GM12874 (cell line): ENCODE results near the gene EXOC3L1.

Source experiments
- TF ChIP-seq, protein P1 (sequence below): IDR thresholded peaks from 2 replicates; pipeline ENCODE4 v1.5.1; 2011; ENCODE audit warnings: low read depth, mild to moderate bottlenecking, control low read depth, low read length, moderate library complexity; ENCODE audit not compliant: insufficient read depth

Gene EXOC3L1

DNA sequence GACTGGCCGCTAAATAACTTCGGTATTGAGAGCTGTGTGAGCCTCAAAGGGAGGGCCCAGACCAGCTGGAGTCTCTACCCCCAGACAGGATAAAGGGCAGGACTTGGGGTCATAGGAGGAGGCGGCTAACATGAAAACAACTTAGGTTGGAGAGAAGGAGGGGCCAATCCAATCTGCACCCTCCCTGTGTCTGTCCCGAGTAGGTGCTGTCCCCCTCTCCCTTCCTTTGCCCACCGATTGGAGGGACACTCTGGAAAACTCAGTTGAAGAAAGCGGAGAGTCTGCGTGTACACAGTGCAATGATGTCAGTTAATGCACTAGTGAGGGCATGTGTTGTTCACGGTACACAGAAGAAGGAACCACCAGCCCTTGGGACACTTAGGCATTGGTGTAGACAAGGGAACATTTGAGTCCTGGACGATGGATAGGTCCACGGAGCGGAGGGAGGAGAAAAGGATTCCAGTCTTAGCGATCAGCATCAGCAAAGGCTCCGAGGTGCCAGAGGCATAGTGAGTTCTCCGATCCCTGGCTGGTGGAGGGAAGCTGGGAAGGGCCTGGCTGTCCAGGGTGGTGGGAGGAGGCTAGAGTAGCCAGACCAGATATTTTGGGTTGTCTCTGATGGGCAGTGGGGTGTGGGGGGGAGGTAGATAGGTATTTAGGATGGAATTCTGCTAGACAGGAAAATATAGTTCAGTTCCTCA, 18.8 kb downstream of the EXOC3L1 start:
- TF ChIP-seq, protein P1, sequence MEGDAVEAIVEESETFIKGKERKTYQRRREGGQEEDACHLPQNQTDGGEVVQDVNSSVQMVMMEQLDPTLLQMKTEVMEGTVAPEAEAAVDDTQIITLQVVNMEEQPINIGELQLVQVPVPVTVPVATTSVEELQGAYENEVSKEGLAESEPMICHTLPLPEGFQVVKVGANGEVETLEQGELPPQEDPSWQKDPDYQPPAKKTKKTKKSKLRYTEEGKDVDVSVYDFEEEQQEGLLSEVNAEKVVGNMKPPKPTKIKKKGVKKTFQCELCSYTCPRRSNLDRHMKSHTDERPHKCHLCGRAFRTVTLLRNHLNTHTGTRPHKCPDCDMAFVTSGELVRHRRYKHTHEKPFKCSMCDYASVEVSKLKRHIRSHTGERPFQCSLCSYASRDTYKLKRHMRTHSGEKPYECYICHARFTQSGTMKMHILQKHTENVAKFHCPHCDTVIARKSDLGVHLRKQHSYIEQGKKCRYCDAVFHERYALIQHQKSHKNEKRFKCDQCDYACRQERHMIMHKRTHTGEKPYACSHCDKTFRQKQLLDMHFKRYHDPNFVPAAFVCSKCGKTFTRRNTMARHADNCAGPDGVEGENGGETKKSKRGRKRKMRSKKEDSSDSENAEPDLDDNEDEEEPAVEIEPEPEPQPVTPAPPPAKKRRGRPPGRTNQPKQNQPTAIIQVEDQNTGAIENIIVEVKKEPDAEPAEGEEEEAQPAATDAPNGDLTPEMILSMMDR = no peak

DNA sequence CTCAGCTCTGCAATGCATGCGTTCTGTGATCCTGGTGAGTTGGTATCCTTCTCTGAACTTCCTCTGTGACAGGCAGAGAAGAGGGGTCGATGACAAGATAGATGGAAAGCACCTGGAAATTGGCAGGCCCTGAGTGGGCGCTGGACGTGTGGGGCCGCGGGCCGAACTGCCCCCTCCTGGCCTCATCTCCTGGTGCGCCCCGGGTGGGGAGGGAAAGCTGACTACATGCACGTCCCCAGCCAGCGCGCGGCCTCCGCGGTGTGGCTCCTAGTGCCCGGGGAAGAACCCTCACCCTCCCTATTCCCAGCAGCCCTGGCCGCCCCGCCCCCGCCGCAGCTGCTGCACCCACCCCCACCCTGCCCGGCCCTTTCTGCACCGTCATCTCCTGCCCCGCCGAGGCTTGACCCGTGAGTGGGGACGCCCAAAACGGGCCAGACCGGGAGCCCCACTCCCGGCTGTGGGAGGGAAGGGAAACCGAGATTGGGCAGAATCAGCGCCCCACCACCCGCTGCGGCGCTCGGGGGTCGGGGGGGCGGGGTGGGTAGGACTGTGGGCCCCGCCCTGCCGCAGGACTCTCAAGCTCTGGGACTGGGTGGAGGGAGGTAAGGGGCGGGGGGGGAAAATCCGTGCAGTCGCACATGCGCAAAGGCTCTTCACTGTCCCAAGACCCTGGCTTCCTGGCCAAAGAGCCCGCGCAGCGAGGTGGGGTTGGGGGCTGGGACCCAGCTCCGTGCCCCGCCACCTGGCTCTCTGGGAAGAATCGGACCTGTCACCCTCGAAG, 19.6 kb downstream of the EXOC3L1 start, which contains the start of gene NOL3:
TSS of gene NOL3 (plus strand) at position 371 of the 781 bp plus-strand sequence.
- TF ChIP-seq, protein P1 = no peak

DNA sequence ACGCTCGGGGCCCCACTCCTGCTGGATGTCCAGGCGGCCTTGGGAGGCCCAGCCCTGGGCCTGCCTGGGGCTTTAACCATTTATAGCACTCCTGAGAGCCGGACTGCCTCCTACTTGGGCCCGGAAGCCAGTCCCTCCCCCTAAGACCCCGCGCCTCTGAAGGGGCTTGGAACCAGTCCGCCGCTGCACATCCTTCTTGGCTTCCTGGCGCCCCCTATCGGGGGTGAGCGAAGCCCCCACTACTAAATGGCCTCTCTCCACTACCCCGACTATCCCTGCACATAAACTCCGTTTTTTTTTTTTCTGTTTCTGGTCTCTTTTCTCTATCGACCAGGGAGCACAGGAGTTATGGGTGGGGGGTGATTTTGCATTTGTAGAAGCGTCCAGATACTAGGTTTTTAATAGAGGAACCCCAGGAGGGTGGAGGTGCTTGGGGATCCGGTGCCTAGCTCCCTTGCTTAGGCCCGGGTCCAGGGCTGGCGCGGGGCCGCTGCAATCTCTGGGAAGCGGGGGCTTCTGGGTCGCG, 20.2 kb downstream of the EXOC3L1 start:
- TF ChIP-seq, protein P1 = peak; percentile 84

DNA sequence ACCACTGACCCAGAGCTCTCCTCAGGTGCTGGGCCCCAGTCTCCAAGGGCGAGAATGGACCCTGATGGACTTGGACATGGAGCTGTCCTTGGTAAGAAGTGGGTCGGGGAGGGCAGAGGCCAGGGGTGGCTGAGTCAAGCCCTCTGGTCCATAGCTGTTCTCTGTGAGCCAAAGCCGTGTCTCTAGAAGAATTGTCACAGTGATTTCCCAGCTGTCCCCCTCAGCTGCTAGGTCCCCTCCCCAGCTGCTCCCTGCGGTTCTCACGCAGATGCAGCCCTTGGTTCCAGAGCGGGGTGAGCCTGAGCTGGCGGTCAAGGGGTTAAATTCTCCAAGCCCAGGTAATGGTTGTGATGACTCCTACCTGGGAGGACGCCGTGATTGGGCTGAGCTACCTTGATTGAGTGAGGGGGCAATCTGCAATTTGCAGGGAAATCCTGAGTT, 20.9 kb downstream of the EXOC3L1 start:
- TF ChIP-seq, protein P1 = no peak

DNA sequence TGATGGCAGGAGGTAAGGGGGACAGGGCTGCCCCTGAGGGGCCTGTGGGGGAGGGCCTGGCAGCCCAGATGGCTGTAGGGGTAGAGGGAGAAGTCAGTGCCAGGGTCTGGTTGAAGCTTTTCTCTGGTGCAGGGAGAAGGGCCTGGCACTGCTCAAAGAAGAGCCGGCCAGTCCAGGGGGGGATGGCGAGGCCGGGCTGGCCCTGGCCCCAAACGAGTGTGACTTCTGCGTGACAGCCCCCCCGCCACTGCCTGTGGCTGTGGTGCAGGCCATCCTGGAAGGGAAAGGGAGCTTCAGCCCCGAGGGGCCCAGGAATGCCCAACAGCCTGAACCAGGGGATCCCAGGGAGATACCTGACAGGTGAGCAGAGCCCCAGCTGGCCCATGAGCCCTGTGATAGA, 22.3 kb downstream of the EXOC3L1 start:
- TF ChIP-seq, protein P1 = no peak

DNA sequence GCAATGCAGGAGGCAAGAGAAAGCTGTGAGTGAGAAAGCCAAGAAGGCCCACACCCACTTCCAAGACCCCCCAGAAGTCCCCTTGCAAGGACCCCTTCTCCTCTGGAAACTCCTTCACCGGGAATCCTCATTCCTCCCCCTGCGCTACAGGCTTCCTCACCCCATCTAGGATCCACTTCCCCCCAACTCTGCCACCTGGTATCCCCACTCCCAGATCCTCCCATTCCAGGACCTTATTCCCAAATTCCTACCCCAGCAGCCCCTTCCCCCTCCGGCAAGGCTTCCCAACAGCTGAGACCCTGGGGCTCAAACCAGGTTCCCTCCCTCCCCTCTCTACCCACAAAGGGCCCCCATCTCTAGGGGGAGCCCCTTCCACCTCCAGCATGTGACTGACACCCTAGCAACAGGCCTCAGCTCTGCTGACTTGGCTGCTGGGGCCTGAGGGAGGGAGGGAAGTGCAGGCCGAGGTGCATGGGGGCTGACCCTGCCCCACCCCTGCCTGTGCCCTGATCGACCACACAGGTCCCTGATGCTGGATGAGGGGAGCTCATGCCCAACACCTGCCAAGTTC, 23.3 kb downstream of the EXOC3L1 start:
- TF ChIP-seq, protein P1 = 0 out of 2 replicates have a peak, but pooled peaks have one; percentile 4

DNA sequence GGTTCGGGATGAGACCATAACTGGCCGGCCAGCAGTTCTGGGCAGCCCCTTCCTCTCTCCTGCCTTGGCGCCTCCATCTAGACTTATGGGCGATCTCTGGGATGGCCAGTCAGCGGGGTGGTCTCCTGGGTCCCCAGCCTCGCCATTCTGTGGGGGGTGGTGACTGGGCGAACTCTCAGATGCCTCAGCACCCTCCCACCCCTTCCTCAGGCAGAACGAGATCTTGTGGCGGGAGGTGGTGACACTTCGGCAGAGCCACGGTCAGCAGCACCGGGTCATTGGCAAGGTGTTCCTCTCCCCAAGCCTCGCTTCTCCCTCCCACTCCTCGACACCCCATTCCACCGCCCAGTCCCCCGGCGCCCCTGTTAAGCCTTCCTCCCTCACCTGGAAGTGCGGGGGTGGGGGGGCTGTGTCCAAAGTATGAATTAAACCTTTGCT, 23.8 kb downstream of the EXOC3L1 start:
- TF ChIP-seq, protein P1 = no peak
